Measurements from ENCODE around the gene SEC24B.

GRCh38 chr4:109418588-109418987, 15.0 kb upstream of the SEC24B start:
- TF ChIP-seq CTCF (IDR thresholded peaks at IDR 0.05) (no peak), POLR2A (IDR thresholded peaks at IDR 0.05) (no peak)

Measured in esophagus squamous epithelium (tissue), 4 donors.